ENCODE measurements around the gene CDK5RAP2. TPM values are rescaled to one million over a fixed set of nuclear protein-coding genes. Genes with fewer than 3 reads are reported as not detected.
A peak's percentile ranks its signal among the peaks of the same experiment; 100 is the strongest.
"Not testable (repeated sequence)": the region's sequence is repeated elsewhere in the genome, so short reads cannot be mapped to it uniquely, and the experiment has no call there.

CDK5RAP2 gene
- total RNA-seq, 1 donor from 2014 or later: 31.6 TPM

DNA sequence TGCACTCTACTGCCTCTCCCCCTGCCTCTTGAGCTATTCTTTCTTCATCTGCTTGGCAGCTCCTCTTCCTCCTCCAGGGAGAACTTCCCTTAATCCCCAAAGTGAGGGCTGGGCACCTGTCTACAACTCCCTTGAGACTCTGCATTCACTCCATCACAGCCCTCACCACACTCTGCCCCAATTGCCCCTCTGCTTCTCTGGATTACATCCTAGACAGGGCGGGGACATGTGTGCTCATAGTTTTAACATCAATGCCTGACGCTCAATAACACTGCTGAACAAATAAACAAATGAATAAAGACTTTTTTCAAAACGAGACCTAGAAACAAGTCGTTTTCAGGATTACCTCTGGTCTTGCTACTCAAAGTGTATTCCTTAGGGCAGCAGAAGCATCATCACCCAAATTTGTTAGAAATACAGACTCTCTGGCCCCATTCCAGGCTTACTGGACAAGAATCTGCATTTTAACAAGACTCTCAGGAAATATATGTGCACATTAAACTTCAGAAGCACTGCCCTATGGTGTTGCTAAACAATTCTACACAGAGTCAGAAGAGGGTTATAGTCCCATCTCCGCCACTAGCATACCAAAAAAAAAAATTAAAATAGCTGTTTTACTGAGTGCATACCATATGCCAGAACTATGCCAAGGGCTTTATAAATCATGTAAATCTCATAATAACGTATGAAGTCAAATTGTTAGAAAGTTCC lies 115.6 kb downstream of the CDK5RAP2 start:
- no peak for ATAC-seq

DNA sequence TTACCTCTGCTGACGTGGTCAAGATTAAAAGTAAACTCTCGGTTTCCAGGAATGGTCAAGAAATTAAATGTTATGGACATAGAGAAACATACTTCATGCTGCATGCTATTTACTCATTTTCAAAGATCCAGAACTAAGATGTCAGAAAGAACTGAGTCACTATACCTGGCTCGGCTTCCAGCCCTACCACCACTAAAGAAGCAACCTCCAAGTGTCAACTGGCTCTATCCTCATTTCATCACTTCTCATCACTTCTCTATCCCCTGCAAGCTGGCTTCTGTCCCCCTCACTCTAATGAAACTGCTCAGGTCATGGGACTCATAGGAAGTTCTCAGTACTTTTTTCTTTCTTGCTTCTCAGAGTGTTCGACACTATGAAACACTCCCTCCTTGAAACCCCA lies 116.2 kb downstream of the CDK5RAP2 start:
- ATAC-seq: no peak

DNA sequence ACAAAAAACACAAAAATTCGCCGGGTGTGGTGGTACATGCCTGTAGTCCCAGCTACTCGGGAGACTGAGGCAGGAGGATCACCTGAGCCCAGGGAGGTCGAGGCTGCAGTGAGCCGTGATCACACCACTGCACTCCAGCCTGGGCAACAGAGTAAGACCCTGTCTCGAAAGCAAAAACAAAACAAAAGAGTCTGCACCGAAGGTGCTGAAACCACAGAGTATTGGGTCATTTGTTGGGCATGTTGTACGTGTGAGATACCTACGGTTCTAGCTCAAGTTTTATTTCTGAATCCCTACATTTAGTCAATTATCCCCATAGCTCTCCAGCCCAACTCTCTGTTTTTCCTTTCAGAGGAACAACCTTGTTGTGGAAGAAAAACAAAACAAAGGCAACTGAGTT lies 118.3 kb downstream of the CDK5RAP2 start:
- ATAC-seq: not testable (repeated sequence)

DNA sequence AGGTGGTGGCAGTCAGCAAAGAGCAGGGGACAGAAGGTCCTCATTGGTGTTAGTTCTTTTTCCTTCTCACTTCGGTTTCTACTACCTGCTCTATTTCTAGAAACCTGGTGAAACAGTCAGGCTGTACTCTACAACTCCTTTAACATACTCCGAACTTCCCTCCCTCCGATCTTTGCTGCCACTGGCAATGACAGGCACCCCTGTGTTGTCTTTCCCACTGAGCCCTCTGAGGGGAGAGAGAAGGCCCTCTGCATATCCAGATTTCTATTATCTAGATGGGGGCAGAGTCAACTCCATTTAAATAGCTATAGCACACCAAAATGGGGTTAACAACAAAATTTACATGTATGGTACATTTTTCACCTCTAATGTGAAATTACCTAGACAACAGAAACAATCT lies 123.7 kb downstream of the CDK5RAP2 start:
- ATAC-seq: no peak

DNA sequence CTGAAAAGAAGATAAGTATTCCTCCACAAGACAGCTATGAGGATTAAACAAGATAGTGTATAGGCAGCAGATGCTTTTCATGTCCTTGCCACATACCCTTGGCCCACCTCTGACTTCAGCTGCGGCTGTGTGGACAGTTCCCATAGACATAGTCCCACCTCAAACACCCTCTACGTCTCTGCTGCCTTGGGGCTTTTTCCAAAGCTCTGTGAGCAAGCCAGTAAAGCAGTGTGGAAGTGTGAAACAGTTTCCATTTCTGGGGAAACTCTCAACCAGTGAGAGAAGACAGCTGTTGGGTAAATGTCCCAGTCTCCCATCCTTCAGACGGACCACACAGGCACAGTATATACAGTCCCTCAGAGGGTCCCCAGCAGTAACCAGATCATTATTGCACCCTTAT lies 125.5 kb downstream of the CDK5RAP2 start:
- no peak for ATAC-seq

DNA sequence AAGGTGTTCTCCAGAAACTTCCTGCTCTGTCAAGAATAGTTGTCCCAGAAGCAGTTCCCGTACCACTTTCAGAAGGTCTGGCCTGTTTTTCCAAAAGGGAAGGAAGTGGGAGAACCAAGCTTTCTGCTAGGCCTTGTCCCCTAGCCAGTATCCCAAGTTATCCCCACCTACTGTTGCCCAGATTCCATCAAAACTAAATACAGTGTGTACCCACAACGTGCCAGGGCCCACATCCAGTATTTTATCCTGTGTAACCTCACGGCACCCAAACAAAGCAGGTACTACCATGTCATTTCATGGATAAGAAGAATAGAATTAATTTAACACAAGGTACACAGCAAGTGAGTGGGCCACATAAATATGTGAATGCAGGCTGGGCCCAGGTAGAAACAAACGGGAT lies 126.2 kb downstream of the CDK5RAP2 start:
- no peak for ATAC-seq

DNA sequence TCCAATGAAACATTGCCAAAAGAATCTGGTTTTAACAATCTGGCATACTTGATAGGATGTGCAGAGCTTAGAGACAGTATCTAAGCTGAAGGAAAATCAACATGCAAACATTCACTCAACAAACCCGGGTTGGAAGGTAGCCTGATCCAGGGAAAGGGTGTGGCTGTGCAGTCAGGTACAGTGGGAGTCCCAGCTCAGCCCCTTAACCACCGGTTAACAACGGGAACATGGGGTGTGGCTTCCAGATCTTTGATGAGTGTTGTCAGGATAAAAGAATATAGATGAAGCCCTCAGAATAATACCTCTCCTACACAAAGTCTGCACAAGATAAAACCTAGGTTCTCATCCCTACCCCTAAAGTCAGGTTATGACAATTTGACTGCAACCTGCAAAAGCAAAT lies 127.3 kb downstream of the CDK5RAP2 start:
- ATAC-seq: no peak

DNA sequence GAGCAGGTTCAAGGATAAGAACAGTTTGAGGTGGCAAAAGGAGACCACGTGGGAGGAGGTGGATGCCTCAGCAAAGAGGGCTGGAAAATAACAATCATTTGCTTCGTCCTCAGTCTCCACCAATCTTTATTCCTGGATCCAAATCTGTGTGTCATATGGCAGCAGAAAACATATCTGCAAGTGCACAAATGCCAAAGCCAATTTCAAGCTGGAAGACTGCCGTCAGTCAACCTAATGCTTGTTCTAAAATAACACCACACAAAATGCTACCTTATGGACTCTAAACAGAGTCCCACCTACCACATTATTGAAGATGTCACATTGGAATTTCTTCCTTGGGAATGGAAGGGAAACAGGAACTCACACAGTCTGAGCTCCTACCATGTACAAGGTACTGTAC lies 129.1 kb downstream of the CDK5RAP2 start:
- ATAC-seq: no peak

DNA sequence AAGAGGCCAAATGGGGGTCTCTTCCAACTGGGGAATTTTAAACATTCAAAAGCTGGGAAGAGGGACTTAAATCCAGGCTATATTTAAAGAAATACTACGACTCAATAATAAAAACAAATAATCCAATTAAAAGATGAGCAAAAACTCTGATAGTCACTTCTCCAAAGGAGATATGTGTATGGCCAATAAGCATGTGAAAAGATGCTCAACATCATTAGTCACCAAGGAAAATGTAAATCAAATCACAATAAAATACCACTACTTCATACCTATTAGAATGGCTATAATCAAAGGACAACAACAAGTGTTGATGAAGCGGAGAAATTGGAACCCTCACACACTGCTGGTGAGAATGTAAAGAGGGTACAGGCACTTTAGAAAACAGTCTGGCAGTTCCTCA lies 130.4 kb downstream of the CDK5RAP2 start:
- ATAC-seq: no peak

DNA sequence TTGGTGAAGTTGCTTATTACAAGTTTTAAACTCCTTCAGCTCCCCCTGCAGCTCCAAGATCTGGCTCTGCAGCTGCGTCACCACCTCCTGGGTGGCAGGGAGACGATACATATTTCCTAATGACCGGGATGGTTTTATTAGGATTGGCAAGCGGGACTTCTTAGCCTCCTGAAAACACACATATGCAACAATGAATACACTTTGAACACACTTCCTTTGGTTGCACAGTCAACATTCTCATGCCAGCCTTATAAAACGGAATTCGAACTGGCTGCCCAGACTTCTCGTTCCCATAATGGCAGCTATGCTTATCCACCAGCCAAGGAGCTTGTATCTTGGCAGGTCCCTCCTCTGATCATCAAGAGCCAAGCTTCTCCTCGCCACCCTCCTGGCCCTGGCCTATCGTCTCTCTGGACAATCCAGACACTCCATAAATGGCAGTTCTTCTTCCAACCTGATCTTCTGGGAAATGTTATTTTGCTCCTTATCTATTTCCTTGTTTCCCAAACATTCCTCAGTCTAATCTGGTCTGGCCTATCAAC lies 131.9 kb downstream of the CDK5RAP2 start:
- ATAC-seq: no peak

DNA sequence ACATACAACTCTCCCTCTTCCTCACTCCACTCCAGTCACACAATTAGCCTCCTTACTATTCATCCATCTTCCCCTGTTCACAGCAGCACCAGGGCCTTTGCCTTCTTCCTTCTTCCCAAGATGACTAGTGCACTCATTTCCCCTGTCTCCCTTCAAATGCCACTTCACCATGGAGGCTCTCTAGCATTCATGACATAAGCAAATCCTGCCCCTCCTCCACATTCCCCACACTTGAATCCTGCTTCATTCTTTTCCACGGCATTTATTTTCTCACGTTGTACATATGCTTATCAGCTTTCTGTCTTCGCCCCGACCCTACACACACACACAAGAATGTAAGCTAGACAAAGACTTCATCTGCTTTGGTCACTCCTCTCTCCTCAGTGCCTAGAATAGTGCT lies 133.3 kb downstream of the CDK5RAP2 start:
- no peak for ATAC-seq

DNA sequence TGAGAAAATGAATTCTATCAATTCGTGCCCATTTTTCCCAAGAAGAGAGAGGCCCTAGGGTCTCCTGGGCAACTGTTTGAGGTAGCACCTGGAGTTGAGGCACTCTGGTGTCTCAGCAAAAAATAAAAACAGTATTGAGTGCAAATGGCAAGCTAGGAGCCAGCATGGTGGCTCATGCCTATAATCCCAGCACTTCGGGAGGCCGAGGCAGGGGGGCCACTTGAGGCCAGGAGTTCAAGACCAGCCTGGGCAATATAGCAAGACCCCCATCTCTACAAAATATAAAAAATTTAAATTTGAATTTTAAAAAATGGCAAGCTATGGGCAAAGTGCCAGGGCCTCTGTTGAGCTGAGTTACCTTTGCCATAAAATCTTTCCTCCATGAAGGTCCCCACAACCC lies 136.0 kb downstream of the CDK5RAP2 start:
- no peak for ATAC-seq

DNA sequence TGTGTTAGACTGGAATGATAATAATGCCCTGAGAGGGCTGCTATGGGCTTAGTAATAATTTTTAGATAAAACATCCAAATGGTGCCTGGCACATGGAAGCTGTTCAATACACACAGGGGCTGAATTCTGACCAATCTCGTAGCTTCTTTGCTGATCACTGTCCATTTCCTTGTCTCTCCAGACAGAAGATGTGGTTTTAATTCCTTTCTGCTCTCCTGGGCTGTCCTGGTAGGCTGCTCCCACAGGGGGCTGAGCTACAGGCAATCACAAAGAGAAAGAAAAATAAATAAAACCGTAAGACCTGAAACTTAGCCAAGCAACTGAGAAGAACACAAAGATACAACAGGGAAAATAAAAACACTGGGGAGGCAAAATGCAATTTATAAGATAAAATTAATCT lies 136.5 kb downstream of the CDK5RAP2 start:
- no peak for ATAC-seq

DNA sequence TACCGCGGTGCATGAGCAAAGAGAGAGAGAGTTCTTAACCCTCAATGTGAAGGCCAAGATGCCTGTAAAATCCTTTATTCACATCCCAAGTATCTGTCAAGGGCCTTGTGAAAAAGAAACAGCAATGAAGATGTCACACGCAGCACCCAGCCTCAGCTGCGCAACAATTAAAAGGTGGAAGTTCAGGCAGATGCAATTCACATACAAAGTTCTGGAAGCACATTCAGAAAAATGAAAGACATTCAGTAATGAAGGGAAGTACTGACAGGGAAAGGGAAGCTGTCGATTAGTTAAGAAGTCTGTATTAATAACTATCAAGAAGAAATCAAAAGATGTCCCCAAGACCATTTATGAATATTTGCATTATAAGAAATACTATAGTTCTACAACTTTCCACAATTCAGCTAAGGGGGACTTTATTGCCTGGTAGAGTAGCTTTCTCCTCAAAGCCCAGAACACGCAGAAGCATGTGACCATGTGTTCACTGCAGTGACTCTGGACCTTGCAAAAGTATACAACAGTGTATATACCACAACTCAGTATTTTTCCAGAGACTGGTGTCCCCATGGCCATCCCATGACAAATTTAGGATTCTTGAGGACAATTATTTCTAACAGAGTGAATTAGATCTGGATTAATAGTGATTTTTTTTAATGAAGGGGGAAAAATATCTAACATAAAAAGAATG lies 137.5 kb downstream of the CDK5RAP2 start:
- no peak for ATAC-seq

DNA sequence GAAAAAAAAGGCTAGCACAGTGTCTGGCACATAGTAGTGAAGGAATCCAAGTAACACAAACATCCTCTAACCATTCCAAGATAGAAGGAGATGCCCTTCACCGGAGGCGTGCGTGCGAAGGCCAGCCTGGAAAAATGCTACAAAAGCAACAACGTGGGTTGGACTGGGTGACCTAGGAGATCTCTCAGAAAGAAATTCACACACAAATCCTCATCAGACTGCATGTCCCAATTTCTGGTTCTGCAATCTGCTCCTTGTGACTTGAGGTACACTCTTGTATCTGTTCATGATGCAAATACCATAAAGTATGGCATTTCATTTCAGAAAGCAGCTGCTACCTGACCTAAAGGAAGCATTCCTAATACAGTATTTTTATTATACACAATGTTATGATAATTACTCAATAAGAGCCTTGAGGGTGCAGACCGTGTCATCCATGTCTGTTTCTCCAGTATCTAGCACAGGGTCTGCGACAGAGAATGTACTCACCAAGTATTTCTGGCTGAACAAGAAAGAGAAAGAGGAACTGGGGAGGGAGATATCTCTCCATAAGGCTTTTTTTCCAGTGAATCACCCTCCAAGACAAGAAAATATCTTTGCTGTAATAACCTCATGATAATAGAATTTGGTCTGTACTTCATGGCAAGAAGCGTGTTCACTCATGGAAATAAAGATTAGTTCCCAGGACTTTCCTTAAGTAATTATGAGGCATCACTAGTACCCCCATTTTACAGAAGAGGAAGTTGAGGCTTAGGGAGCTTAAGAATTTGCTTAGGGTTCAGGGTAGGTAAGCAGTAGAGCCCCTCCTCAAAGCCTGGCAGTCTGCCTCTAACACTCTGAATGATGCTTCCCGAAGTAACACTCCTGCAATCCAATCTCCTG lies 138.3 kb downstream of the CDK5RAP2 start:
- no peak for ATAC-seq

DNA sequence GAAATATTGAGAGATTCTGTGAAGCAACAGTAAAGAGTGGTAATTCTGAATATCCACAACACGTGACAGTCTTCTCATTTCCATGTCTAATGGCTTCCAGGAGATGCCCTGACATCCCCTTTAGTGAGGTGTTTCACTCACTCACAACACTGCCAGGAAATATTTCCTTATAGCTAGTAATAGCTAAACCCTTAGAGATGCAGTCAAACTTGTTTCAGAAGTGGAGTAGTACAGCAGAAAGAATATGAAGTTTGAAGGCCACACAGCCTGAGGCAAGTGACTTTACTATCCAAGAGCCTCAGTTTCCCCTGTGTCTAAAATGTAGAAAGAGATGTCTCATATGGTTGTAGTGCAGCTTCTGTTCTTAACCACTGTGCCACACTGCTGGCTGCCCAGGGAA lies 139.2 kb downstream of the CDK5RAP2 start:
- ATAC-seq: peak; percentile 67

DNA sequence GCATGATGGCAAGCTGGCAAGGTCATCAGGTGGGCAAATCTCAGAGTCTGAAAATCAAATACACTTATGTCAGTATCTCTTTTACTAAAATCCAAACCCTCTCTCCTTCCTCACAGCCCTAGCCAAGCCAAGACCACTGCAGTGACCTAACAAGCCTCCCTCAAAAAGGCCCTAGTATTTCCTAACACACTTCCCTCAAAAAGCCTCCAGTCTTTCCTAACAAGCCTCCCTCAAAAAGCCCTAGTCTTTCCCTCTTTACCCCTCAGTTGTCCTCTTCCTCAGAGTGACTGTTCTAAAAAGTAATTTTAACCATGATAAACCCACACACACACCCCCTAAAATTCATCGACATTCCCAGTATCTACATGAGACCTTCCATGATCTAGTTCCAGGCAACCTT lies 140.0 kb downstream of the CDK5RAP2 start:
- no peak for ATAC-seq

DNA sequence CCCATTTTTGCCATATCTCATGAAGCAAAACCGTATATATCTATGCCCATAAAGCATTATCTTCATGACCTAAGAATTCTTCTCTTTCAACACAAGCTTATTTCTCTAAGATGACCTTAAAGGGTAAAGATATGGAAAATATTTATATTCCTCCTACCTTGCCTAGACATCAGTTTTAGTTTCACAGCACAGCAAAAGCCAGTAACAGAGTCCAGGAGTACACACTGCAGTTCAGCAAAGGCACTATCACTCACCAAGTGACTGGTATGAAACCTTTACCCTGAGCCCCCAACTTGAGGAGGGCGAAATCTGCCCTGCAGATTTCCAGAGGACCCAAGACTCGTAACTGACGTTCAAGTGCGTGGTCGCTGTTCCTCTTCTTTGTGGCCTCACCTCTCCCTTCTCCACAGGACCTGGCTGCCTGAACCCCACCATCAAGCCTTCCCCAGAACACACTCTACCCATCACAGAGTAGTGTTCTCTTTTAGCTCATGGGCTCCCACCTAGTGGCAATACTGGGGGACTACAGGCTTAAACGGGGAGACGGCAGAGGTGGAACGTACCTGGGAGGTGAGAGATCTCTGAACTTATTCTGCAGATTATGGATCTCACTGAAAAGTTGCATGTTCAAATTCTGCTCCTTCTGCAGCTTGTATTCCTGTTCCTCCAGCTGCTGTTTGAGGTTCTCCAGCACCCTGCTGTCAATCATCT lies 141.0 kb downstream of the CDK5RAP2 start:
- ATAC-seq: peak; percentile 34

DNA sequence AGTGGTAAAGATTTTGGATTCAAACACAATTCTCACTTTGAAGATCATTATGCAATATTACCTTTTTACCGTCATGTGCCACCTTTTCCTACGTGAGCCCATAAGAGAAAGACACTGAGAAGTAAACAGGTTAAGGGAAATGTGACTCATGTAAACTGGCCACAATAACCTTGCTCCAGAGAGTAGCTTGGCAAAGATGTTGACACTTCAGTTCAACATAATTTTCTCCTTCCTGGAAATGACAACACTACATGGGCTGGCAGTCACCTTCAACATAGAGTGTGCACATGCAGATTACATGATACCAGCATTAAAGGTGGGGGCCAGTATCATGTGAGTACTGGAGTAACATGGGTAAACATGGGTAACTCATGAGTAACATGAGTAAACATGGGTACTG lies 141.9 kb downstream of the CDK5RAP2 start:
- peak; percentile 61 for ATAC-seq

DNA sequence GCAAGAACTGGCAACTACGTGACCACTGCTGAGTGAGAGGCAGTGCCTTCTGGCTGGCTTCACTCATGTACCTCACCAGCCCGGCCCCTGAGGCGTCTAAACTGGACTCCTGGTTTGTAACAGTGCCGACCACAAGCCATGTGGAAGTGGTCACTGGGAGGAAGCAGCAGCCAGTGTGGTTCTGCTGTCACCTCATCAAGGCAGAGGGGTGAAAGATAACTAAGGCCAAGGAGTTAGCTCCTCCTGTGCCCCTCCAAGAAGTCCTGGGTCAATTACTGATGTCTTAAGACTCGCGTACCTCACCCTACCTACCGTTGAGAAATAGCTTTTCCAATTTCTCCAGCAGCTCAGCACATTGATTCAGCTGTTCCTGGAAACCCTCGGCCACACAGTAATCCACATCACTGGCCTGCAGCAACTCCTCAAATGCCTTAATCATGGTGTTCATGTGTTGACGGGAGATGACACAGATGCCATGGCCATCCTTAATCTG lies 142.9 kb downstream of the CDK5RAP2 start:
- no peak for ATAC-seq

DNA sequence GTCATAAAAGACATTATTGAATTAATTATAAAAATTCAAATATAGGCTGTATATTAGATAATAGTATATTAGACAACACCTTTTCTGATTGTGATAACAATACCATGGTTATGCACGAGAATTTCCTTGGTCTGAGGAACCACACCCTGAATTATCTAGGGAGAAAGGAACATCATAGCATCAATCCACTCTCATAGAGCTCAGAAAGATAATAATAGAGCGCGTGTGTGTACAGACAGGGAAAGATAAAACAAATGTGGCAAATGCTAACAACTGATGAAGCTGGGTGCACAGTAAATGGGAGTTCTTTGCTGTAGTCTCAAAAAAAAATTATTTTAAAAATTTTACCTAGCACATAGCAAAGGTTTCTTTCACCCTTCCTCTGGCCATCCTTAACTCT lies 143.5 kb downstream of the CDK5RAP2 start:
- ATAC-seq: no peak

DNA sequence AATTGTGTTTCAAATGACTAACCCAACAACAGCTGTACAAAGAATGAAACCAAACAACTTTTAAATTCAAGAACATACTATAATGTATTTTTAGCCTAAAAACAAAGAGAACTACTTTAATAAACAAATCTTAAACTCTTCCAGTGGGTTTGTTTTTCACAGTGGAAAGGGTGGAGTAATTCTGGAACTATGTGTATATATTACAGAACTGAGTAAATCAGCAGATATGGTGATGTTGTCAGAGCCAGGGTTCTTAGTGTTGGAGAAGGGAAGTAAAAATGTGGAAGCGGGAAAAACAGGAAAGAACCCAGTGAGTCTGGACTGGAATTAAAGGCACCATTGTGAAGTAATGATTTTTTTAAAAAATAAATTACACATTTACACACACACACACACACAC lies 144.9 kb downstream of the CDK5RAP2 start:
- ATAC-seq: no peak

Measured in esophagus mucosa (tissue), 1 donor.